HL-60 (cell line): ENCODE measurements around the gene DYNC2I2.

ENCODE experiments used
- DNase-seq, 2 experiments: peaks; one replicate each; pipeline ENCODE4 v3.0.0-alpha.2; 2010 to 2020; ENCODE audit warnings: low read depth in 1 of 2, low spot score in 1 of 2
- H3K27ac ChIP-seq: fragments of 250-450 bp; sonication (Bioruptor Pico); replicated peaks from 2 replicates; pipeline ENCODE4 v1.5.1; 2020; ENCODE audit warnings: mild to moderate bottlenecking, moderate library complexity
- H3K27me3 ChIP-seq: fragments of 250-450 bp; sonication (Bioruptor Pico); 2 replicates; pipeline ENCODE4 v1.5.1; 2021; ENCODE audit warnings: mild to moderate bottlenecking, moderate library complexity; ENCODE audit not compliant: insufficient read depth, poor library complexity, severe bottlenecking
- H3K4me3 ChIP-seq: replicated peaks from 2 replicates; pipeline ENCODE4 v1.5.1; 2011; ENCODE audit warnings: mild to moderate bottlenecking, control low read depth, low read length; ENCODE audit not compliant: insufficient read depth
- GABPA ChIP-seq: IDR thresholded peaks from 2 replicates; pipeline ENCODE4 v1.6.1; 2012; ENCODE audit warnings: low read depth
- POLR2AphosphoS5 ChIP-seq: IDR thresholded peaks from 2 replicates; pipeline ENCODE4 v1.6.1; 2012; ENCODE audit warnings: low read depth
- SPI1 ChIP-seq: IDR thresholded peaks from 2 replicates; pipeline ENCODE4 v1.6.1; 2012; ENCODE audit warnings: low read depth, mild to moderate bottlenecking, borderline replicate concordance
- TF ChIP-seq, protein P1 (sequence below): IDR thresholded peaks from one replicate; pipeline ENCODE4 v1.5.1; 2011; ENCODE audit warnings: low read length, control low read depth, inconsistent platforms; ENCODE audit not compliant: insufficient read depth
- TF ChIP-seq, protein P2 (sequence below): IDR thresholded peaks from 2 replicates; pipeline ENCODE4 v1.6.1; 2012; ENCODE audit warnings: low read depth; ENCODE audit not compliant: insufficient replicate concordance

Gene DYNC2I2

DNA sequence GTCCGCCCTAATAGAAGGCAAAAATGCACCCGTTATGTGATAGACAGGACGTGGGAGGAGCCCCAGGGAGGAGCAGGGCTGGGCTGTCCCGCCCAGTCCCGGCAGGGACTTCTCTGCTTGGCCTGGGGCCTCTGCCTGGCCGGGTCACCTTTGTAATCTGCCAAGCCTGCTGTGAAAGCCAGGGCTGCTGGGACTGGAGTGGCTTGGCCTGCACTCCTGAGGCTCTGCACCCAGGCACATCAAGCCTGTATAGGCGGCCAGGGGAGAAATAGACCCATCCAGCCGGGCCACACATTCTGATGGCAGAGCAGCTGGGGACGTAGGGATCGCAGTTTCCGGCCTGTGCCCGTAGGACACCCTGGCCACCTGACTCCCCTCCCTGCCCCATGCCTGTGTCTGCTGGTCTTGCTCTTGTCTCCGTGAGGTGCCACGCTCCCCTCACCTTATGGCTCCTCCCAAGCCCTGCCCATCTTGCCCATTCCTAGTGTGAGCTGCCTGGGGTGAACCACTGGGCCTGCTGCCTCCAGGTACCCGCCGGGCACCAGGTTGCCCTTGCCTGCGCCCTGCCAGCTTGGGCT, 28.1 kb downstream of the DYNC2I2 start:
- H3K27me3 ChIP-seq, result no peaks in the 10 kb centered on the region
- H3K4me3 ChIP-seq, result no peak overlapping the region
- no peak for DNase-seq
- no peak overlapping the region for H3K27ac ChIP-seq
- TF ChIP-seq, protein P1, sequence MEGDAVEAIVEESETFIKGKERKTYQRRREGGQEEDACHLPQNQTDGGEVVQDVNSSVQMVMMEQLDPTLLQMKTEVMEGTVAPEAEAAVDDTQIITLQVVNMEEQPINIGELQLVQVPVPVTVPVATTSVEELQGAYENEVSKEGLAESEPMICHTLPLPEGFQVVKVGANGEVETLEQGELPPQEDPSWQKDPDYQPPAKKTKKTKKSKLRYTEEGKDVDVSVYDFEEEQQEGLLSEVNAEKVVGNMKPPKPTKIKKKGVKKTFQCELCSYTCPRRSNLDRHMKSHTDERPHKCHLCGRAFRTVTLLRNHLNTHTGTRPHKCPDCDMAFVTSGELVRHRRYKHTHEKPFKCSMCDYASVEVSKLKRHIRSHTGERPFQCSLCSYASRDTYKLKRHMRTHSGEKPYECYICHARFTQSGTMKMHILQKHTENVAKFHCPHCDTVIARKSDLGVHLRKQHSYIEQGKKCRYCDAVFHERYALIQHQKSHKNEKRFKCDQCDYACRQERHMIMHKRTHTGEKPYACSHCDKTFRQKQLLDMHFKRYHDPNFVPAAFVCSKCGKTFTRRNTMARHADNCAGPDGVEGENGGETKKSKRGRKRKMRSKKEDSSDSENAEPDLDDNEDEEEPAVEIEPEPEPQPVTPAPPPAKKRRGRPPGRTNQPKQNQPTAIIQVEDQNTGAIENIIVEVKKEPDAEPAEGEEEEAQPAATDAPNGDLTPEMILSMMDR, result no peak
- no peak for TF ChIP-seq POLR2AphosphoS5
- no peak for TF ChIP-seq SPI1
- TF ChIP-seq, protein P2, sequence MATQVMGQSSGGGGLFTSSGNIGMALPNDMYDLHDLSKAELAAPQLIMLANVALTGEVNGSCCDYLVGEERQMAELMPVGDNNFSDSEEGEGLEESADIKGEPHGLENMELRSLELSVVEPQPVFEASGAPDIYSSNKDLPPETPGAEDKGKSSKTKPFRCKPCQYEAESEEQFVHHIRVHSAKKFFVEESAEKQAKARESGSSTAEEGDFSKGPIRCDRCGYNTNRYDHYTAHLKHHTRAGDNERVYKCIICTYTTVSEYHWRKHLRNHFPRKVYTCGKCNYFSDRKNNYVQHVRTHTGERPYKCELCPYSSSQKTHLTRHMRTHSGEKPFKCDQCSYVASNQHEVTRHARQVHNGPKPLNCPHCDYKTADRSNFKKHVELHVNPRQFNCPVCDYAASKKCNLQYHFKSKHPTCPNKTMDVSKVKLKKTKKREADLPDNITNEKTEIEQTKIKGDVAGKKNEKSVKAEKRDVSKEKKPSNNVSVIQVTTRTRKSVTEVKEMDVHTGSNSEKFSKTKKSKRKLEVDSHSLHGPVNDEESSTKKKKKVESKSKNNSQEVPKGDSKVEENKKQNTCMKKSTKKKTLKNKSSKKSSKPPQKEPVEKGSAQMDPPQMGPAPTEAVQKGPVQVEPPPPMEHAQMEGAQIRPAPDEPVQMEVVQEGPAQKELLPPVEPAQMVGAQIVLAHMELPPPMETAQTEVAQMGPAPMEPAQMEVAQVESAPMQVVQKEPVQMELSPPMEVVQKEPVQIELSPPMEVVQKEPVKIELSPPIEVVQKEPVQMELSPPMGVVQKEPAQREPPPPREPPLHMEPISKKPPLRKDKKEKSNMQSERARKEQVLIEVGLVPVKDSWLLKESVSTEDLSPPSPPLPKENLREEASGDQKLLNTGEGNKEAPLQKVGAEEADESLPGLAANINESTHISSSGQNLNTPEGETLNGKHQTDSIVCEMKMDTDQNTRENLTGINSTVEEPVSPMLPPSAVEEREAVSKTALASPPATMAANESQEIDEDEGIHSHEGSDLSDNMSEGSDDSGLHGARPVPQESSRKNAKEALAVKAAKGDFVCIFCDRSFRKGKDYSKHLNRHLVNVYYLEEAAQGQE, result no peak
- TF ChIP-seq GABPA, result no peak

DNA sequence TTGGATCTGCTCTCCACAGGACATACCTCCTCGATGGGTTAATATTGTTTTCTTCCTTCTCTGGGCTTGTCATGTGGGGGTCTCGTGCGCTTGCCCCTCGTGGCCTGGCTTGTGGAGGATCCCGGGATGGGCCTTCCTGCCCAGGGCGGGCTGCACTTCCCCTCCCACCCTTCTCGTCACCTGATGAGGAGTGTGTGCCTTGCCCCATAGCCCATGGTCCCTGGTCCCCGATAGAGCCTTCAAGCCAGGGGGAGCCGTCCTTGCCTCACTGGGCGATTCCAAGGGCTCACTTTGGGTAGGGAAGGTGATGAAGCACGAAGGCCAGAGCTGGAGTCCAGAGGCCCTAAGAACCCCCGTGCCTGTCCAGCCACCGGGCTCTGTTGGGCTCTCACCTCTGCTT, 28.7 kb downstream of the DYNC2I2 start:
- no peak for DNase-seq
- Histone ChIP-seq H3K27ac (no peak overlapping the region), H3K4me3 (no peak overlapping the region), H3K27me3 (no peaks in the 10 kb centered on the region)
- no peak for TF ChIP-seq GABPA

DNA sequence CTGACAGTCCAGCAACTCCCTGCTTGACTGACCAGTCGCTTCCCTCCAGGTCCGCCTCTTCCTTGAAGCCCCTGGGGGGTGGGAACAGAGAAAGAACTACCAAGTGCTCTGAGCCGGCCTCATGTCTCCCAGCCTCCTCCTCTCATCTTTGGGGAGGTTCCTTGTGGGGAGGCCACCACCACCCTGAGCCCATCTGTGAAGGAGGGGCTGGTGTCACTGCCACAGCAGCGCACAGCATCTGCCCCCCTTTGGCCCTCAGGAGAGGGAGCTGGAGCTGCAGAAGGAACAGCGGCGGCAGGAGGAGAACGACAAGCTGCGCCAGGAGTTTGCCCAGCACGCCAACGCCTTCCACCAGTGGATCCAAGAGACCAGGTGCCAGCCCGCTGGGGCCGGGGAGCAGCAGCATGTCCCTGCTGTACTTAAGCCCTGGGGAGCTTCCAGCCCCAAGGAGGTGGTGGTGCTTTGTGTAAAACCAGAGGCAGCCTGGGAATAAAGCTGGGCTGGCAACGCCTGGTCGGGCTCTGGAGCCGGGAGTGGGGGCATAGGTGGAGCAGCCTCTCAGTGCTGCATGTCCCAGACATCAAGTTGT, 29.4 kb downstream of the DYNC2I2 start:
- Histone ChIP-seq H3K27me3 (no peaks in the 10 kb centered on the region), H3K27ac (no peak overlapping the region), H3K4me3 (no peak overlapping the region)
- no peak for DNase-seq
- no peak for TF ChIP-seq SPI1
- TF ChIP-seq GABPA, result no peak
- no peak for TF ChIP-seq POLR2AphosphoS5
- TF ChIP-seq, protein P2, result no peak
- TF ChIP-seq, protein P1, result no peak

DNA sequence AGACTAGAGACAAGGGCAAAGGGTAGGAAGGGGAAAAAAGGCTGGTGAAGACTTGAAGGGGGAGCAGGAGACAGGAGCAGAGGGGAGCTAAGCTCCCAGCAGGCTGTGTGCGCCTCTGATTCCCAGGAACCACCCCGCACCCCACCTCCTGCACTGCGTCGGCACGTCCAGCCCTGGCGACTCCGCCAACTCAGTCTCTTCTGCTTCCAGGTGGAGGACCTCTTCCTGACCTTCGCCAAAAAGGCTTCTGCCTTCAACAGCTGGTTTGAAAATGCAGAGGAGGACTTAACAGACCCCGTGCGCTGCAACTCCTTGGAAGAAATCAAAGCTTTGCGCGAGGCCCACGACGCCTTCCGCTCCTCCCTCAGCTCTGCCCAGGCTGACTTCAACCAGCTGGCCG, 30.5 kb downstream of the DYNC2I2 start:
- H3K4me3 ChIP-seq, result no peak overlapping the region
- no peak overlapping the region for H3K27ac ChIP-seq
- TF ChIP-seq GABPA, result no peak
- H3K27me3 ChIP-seq, result no peaks in the 10 kb centered on the region
- DNase-seq, result no peak
